NCI-H446 treated with DMSO at 0.1 percent for 48 hours (cell line): ENCODE data around the gene MGME1.
"Not testable (repeated sequence)": the region's sequence is repeated elsewhere in the genome, so short reads cannot be mapped to it uniquely, and the experiment has no call there.

Experiments used
- DNase-seq: peaks from one replicate; lab custom pipeline; 2025; lab: John Stamatoyannopoulos, UW

The MGME1 gene

DNA sequence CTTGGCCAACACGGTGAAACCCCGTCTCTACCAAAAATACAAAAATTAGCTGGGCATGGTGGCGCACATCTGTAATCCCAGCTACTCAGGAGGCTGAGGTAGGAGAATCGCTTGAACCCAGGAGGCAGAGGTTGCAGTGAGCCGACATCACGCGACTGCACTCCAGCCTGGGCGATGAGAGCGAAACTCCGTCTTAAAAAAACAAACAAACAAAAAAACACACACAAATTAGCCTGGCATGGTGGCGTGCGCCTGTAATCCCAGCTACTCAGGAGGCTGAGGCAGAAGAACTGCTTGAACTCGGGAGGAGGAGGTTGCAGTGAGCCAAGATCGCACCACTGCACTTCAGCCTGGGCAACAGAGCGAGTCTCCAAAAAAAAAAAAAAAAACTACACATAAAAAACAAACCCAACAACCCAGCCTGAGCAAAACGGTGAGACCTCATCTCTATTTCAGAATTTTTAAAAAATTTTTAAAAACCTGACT lies 8.4 kb upstream of the MGME1 start:
- not testable (repeated sequence) for DNase-seq

DNA sequence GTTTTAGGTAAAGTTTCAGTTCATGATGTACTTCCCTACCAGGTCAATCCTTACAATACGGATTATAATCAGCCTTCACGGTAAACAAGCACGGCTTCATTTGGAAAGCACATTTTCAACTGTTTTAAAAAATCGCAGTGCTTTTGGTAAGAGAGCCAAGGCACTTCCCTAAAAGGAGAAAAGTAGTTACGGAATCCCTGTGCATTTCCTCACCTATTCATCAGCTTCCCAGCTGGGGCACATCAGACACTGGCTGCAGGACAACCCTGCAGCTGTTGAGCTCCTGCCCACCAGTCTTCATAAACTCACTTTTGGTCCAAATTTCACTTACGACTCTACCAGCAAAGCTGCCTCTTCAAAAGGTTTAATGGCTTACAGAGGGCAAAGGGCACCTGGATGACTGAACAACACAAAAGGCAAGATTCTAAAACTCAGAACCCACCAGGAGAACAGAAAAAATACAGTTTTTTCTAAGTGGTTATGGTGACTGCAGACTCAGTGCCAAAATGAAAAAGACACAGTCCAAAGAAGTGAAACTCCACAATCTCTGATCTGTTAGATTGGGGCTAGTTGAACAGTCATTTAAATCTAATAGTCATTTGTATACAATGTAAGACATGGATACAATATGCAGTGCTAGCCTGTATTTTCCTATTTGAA lies 7.8 kb upstream of the MGME1 start:
- no peak for DNase-seq

DNA sequence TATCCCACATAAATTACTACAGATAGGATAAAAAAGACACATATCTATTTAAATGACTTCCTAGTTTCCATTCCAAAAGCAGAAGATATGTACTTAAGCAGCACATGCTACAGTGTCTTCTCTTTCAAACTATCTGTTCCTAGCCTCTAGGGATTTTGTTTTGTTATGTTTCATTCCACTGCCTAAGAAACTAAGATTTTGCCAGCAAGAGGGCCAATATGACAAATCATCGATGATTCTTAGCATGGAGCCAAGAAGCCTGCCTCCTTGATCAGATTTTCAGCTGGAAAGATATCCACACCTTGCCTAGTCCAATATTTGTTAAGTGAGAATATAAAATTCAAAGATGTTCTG lies 7.3 kb upstream of the MGME1 start:
- no peak for DNase-seq

DNA sequence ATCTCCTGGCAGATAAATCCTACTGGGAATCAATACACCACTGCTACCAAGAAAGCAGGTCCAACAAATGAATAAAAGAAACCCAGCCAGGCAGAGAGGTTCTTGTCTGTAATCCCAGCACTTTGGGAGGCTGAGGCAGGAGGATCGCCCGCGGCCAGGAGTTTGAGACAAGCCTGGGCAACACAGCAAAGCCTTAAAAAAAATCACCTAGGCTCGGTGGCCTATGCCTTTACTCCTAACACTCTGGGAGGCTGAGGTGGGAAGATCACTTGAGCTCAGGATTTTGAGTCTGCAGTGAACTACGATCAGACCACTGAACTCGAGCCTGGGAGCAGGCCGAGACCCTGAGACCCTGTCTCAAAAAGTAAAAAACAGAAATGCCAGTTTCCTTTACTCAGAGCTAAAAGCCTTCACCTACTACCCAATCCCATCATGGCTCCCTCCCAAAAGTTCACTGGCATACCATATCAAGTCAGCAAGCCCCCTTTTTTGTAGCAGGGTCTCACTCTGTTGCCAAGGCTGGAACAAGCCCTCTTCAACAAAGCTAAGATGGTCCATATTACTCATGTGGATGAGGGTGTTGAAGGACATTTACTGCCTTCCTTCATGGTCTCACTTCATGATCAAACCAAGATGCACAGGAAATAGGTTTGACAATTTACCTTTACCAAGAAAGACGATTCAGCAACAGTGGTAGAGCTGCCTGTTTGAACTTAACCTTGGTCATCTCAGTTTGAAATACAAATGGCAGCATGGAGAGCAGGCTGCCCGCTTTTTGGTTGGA lies 5.5 kb upstream of the MGME1 start:
- DNase-seq: no peak

DNA sequence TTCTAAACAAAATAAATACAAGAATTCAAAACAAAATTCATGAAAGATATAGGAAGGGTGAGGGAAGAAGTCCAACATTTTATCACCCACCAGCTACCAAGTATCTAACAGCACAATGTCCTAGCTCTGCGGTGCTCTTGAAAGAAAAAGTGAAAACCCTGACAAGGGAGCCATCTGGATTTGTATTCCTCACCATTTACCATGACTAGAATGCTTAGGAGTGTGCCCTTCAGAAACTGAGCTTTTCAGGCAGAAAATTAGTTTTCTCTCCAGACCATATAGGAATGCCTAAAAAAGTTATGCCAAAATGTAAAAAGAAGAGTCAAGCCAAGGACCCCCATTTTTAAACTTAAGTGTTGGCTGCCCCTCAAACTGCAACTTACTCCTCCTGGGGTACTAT lies 4.7 kb upstream of the MGME1 start:
- DNase-seq: no peak

DNA sequence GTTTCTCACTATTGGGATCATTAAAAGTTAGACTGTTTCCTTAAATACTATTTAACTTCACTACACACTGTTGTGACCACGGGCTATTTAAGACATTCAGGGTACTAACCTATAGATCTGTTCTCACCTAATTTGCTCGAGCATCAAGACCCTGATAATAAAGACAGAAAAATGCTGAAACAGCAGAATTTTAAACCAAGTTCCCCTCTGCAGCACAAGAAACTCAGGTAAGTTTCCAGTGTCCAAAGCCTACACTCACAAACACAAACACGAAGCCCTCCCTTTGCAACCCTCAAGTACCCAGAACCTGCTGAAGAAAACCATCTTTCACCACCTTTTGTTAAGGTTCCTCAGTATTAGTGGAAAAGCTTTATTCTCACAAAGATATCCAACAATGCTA lies 4.2 kb upstream of the MGME1 start:
- no peak for DNase-seq

DNA sequence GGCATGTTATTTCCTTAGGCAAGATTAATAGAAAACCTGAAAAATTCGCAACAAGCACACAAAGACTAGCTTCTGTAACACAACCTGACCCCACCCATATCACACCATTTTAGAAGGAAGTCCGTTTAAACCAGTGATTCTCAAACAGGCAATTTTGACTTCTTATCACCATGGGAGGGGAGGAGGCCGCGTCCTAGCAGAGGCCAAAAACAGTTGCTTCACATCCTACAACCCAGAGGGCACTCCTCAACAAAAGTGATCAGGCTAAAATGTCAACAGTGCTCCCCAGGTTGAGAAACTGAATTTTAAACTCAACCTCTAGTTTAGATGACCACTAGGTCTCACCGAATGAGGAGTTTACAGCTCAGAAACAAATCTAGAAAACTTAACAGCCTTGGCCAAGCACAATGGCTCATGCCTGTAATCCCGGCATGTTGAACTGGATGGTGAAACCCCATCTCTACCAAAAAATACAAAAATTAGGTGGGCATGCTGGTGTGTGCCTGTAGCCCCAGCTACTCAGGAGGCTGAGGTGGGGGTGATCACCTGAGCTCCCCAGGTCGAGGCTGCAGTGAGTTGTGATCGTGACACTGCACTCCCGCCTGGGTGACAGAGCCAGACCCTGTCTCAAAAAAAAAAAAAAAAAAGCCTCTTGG lies 3.6 kb upstream of the MGME1 start:
- DNase-seq: no peak

DNA sequence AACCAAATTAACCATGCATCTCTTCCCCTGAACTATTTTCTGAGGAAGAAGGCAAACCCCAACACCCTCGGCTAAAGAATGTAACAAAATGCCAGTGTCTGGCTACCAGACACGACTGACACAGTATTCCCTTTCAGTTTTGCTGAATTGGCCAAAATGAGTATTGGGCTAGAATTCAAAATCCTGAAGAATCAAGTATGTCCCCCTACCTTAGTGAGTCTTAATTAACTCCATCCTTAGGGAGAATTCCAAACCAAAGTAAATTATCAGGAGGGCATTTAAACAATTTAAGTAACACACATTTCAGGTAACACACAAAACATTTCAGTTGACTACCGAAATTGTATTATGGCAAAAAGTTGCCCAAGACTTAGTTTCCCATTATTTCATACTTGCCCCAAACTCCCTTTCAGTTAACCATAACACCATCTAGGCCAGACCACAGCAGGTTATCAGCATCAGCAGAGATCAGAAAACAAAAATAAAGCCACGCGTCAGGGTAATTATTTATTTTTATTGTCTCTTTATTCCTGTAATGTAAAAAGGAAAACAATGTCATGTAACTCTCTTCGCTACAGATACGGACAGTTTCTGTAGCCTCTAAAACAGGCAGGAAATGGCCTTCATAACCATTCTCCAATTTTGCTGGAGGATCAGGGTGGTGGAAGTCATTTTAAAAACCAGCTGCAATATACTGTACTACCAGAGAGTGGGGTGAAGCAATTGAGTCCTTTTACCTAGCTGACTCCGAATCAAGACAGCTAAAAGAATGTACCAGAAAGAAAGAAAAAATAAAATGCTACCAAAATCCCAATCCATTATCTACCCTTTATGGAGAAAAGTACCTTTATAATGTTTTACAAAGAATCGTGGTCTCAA lies 2.1 kb upstream of the MGME1 start:
- DNase-seq: no peak

DNA sequence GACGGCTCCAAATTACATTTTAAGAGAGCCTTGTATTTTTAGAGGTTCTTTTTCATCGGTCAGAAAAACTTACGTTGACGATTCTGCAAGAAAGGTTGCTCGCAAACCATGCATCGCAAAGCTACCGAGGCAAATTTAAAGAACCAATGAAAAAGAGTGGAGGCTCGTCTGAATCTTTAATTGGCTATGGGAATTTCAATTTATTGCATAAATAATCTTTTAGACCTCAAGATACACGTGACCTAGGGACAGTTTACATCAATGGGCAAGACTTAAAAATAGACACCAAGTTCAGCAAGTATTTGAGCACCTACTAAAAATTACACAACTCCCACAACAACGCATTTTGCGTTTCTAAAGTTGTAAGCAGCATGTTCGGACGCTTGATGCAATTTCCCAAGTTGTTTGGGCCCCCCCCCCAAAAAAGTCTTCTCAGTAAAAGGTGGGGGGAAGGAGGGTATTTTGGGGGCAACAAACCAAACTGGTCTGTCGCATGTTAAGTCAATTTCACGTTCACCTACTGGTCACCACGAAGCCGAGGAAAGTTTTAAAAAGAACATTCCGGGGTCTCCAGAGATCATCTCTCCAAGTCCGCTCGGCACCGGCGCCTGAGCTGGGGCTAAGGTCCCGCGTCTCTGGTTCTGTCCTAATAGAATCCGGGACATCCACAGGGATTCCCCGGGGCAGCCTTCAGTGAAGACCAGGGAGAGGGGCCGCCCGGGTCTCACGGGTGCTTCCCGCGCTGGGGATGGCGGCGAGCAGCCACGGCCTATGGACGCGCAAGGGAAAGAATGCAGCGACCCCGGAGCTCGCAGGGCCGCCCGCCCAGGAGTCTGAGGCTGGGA lies 1.1 kb upstream of the MGME1 start:
- DNase-seq: peak; percentile 26

DNA sequence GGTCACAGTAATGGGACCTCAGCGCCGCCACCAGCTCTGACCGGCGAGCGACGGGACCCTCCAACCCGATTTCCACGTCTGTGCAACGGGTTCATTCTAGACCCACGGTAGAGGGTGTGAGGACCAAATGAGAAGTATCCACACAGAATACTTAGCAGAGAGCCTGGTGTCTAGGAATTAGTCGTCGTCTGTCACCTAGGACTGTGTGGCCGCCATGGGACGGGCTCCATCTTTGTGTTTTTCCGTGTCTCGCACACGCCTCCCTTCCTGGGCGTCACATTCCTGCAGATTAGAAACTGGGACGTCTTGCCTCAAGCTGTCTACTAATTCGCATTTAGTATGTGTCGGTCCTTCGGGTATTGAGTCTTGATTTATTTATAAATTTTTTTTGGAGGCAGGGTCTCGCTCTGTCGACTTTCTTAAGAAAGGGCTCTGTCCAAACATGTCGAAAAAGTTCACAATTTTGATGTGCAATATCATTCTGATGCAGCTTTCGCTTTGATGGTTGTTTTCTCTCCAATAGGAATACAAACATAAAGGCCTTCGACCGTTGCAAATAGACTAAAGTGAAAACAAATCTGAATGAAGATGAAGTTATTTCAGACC lies 563 bp downstream of the MGME1 start:
- DNase-seq: no peak

DNA sequence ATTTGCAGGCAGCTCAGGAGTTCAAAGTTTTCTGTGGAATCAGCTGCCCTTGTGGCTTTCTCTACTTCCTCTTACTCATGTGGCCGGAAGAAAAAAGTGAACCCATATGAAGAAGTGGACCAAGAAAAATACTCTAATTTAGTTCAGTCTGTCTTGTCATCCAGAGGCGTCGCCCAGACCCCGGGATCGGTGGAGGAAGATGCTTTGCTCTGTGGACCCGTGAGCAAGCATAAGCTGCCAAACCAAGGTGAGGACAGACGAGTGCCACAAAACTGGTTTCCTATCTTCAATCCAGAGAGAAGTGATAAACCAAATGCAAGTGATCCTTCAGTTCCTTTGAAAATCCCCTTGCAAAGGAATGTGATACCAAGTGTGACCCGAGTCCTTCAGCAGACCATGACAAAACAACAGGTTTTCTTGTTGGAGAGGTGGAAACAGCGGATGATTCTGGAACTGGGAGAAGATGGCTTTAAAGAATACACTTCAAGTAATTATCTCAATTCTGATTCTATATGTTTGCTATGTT lies 1.1 kb downstream of the MGME1 start:
- no peak for DNase-seq

DNA sequence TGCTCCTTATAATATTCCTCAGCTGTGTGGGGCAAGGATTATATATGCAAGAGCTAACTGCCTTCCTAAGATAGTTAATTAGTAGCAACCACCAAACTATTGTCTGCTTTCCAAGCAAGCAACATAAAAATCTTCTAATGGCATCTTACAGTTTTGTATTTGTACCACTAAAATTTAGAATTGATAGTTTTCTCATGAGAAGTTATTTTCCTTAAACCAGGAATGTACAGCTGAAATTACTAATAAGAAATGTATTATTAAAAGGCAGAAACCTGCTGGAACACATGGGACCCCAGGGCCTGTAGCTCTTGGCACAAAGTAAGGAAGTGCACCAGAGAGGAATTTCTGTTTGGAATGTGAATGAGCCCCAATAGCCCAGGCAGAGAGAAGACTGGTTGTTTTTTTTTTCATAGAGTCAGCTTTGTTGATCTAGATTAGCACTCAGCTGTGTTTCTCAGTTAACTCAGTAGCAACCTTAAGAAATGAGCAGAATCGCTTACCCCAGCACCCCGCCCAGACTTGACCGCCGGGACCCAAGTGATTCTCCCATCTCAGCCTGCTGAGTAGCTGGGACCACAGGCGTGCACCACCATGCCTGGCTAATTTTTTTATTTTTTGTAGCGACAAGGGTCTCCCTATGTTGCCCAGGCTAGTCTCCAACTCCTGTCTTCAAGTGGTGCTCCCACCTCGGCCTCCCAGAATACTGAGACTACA lies 2.6 kb downstream of the MGME1 start:
- no peak for DNase-seq

DNA sequence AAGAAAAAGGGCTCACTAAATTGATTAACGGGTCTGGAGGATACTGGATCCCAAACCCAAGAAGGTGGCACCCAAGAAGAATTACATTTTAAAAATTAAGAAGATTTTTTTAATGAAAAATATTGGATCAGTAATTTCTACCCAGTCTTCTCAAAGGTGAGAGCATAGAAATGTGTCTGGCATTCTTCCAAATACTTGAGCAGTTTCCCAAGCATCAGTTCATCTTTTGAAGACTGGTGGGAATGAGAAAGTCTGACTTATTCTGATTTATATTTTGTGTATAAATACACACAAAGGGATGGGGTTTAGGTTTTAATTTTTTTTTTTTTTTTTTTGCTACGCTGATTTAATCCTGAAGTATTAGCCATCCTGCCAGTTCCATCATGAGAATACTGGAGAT lies 3.3 kb downstream of the MGME1 start:
- DNase-seq: no peak

DNA sequence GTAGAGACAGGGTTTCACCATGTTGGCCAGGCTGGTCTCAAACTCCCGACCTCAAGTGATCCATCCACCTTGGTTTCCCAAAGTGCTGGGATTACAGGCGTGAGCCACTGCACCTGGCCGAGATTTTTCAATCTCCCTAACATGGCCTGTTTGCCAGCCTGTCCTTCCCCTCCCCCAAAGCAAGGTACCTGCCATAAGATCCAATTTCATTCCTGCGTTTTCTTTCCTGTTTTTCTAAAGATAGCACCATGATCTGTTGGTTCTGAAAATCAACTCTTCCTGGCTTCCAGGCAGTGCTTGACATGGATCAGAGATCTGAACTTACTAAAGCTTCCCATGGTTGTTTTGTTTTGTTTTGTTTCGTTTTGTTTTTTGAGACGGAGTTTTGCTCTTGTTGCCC lies 7.5 kb downstream of the MGME1 start:
- DNase-seq: no peak

DNA sequence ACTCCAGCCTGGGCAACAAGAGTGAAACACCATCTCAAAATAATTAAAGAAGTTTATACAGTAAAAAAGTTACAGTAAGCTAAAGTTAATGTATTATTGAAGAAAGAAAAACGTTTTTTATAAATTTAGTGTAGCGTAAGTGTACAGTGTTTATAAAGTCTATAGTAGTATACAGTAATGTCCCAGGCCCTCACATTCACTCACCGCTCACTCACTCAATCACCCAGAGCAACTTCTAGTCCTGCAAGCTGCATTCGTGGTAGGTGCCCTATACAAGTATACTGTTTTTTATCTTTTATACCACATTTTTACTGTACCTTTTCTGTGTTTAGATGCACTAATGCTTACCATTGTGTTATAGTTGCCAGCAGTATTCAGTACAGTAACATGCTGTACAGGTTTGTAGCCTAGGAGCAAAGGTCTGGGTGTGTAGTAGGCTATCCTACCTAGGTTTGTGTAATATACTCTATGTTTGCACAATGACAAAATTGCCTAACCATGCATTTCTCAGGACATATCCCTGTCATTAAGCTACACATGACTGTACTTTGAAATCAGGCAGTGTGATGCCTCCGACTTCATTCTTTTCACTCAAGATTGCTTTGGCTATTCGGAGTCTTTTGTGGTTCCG lies 16.7 kb downstream of the MGME1 start:
- DNase-seq: no peak

DNA sequence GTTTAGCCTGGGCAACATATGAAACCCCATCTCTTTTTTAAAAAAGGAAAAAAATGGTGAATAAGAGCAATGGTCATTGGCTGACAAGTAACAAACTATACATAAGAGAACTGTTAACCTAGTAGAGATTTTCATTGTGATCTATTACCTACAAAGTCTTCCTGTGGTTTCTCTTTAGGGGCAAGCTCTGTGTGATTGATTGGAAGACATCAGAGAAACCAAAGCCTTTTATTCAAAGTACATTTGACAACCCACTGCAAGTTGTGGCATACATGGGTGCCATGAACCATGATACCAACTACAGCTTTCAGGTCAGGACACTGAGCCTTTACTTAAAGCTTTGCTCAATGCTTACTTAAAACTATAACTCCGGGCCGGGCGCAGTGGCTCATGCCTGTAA lies 19.2 kb downstream of the MGME1 start:
- DNase-seq: no peak

DNA sequence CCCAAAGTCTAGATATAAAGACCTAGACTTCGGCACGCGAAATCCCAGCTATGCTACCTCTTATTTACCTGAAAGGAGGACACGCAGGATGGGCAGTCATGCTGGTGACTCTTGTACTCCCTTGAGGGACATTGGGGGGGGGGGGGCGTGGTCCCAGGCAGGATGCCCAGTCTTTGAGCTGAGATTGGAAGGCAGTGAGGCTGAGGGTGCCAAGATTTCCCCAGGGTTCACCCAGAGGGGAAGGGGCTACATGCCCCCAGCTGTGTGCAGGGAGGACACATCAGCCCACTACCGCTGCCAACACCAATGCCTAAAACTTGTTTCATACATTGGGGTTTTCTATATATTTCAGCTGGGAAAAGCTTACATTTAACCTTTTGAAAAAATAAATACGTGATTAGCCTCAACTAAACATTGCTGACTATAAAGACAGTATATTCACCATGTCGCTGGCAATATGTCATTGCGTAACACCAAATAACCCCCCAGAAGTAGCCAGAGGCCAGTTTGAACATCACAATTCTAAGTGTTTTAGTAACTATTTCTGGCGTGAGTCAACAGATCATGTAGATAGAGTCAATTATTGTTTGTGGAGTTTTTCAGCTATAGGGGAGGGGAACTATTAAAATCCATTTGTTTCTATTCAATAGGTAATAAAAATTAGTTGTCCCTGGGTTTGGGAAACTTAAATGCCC lies 21.6 kb downstream of the MGME1 start:
- DNase-seq: no peak

DNA sequence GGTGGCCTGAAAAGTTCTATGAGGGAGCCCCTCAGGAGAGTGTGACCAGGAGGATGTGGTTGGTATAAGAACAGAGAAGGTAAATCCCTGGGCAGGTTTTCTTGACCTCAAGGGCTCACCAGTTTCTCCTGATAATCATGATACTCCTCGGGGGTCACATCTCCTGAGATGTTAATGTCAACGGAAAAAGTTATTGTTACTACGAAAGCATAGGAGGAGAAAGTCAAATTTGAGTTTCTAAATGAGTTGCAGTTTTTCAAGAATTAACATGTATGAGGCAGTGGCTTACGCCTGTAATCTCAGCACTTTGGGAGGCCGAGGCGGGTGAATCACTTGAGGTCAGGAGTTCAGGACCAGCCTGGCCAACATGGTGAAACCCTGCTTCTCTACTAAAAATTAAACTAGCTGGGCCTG lies 23.4 kb downstream of the MGME1 start:
- DNase-seq: no peak
